Stomach smooth muscle (tissue), 2 donors: ENCODE measurements around the gene EXOSC6.
"Not testable (repeated sequence)": the region's sequence is repeated elsewhere in the genome, so short reads cannot be mapped to it uniquely, and the experiment has no call there.

ENCODE experiments used
- H3K27ac ChIP-seq: one replicate; pipeline ENCODE4 v1.7.0; 2013; ENCODE audit warnings: mild to moderate bottlenecking, low read length, inconsistent platforms
- H3K27me3 ChIP-seq, 2 donors: one replicate each; pipeline ENCODE4 v1.7.0; 2013; ENCODE audit warnings: low read length in 2 of 2; ENCODE audit not compliant: insufficient read depth in 2 of 2, control insufficient read depth in 1 of 2
- H3K36me3 ChIP-seq, 2 donors: one replicate each; pipeline ENCODE4 v1.7.0; 2013; ENCODE audit warnings: low read length in 2 of 2; ENCODE audit not compliant: control insufficient read depth in 2 of 2, insufficient read depth in 2 of 2
- H3K4me1 ChIP-seq: one replicate; pipeline ENCODE4 v1.7.0; 2013; ENCODE audit warnings: low read length; ENCODE audit not compliant: control insufficient read depth, insufficient read depth
- H3K4me3 ChIP-seq, 2 donors: one replicate each; pipeline ENCODE4 v1.7.0; 2013; ENCODE audit warnings: low read length in 2 of 2
- H3K9ac ChIP-seq, 2 donors: one replicate each; pipeline ENCODE4 v1.7.0; 2013; ENCODE audit warnings: low read length in 2 of 2, mild to moderate bottlenecking in 1 of 2
- H3K9me3 ChIP-seq, 2 donors: one replicate each; pipeline ENCODE4 v1.7.0; 2013; ENCODE audit warnings: low read length in 2 of 2; ENCODE audit not compliant: control insufficient read depth in 2 of 2
- donor health status: healthy.
- donor health status: Pancreatic carcinoma.

The EXOSC6 gene

DNA sequence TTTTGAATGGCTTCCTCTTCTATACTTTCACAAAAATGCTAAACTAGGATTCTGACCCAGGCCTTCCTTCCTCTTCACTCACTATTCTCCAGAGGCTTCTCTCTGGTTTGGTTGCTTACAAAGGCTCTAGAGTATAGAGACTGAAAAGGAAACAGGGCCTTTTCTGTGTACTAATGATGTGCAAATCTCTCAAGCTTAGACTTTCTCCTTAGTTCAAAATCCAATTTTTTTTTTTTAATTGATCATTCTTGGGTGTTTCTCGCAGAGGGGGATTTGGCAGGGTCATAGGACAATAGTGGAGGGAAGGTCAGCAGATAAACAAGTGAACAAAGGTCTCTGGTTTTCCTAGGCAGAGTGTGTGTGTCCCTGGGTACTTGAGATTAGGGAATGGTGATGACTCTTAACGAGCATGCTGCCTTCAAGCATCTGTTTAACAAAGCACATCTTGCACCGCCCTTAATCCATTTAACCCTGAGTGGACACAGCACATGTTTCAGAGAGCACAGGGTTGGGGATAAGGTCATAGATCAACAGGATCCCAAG lies 27.7 kb downstream of the EXOSC6 start:
- not testable (repeated sequence) for H3K27me3 ChIP-seq, H3K4me1 ChIP-seq, H3K27ac ChIP-seq, H3K9ac ChIP-seq, H3K4me3 ChIP-seq, H3K36me3 ChIP-seq, H3K9me3 ChIP-seq

DNA sequence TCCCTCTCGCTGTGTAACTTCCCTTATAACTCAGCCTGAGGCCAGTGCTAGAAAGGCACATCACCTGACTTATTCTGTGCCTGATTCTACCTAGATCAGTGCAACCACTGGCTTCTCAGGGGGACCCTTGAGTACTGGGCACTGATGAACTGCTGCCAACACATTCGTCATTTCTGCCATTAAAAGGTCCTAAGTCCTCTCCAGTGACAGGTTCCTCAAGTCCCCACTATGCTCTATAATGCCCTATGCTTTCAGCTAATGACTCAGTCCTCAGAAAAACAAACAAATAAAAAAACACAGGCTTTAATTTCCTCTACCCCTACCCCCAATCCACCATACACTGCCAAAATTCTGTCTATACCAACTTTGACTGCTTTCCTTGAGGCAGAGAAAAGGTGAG lies 28.5 kb downstream of the EXOSC6 start:
- not testable (repeated sequence) for H3K27ac ChIP-seq, H3K27me3 ChIP-seq, H3K4me1 ChIP-seq, H3K9me3 ChIP-seq, H3K9ac ChIP-seq, H3K4me3 ChIP-seq, H3K36me3 ChIP-seq

DNA sequence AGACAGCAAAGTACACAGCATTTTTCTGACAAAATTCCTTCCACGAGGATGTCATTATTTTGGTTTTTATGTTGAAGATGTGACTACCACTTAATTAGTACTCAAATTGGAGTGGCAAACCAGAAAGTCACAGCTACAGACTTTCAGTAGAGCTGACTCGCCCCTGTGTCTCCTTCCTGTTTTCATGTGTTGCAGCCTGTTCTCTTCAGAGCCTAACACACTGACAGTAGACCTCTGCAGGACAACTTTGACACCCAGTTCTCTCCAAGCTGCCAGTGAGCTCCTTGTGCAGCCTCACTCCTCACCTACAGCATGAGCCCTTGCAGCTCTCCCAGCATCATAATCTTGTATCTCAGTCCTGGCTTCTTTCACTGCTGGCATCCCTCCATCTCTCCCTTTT lies 29.2 kb downstream of the EXOSC6 start:
- H3K4me1 ChIP-seq, H3K27me3 ChIP-seq, H3K9ac ChIP-seq, H3K4me3 ChIP-seq, H3K27ac ChIP-seq, H3K9me3 ChIP-seq, H3K36me3 ChIP-seq: not testable (repeated sequence)

DNA sequence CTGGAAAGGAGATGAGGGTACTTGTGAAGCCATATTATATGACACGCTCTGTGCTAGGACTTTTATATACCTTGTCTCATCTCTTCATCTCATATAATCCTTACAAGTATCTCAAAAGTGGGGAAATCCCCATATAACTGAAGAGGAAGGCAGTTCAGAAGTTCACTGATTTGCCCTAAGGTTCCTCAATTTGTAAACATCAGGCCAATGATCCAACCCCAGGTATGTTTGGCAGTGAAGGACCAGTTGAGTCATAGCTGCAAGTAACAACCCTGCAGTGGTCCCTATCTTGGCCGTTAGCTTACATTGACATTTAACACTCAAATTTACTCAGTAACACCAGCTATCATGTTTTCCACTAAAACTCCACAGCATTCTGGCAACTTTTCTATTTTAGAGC lies 33.2 kb downstream of the EXOSC6 start:
- not testable (repeated sequence) for H3K4me1 ChIP-seq, H3K27ac ChIP-seq, H3K36me3 ChIP-seq, H3K9ac ChIP-seq, H3K4me3 ChIP-seq, H3K27me3 ChIP-seq, H3K9me3 ChIP-seq

DNA sequence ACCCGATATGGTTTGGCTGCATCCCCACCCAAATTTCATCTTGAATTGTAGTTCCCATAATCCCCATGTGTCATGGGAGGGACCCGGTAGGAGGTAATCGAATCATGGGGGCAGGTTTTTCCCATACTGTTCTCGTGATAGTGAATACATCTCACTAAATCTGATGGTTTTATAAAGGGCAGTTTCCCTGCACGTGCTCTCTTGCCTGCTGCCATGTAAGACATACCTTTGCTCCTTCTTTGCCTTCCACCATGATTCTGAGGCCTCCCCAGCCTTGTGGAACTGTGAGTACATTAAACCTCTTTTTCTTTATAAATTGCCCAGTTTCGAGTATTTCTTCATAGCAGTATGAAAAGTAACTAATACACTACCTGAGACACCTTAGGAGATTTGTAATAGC lies 45.4 kb downstream of the EXOSC6 start:
- H3K9me3 ChIP-seq, H3K27me3 ChIP-seq, H3K4me1 ChIP-seq, H3K9ac ChIP-seq, H3K4me3 ChIP-seq, H3K36me3 ChIP-seq, H3K27ac ChIP-seq: not testable (repeated sequence)

DNA sequence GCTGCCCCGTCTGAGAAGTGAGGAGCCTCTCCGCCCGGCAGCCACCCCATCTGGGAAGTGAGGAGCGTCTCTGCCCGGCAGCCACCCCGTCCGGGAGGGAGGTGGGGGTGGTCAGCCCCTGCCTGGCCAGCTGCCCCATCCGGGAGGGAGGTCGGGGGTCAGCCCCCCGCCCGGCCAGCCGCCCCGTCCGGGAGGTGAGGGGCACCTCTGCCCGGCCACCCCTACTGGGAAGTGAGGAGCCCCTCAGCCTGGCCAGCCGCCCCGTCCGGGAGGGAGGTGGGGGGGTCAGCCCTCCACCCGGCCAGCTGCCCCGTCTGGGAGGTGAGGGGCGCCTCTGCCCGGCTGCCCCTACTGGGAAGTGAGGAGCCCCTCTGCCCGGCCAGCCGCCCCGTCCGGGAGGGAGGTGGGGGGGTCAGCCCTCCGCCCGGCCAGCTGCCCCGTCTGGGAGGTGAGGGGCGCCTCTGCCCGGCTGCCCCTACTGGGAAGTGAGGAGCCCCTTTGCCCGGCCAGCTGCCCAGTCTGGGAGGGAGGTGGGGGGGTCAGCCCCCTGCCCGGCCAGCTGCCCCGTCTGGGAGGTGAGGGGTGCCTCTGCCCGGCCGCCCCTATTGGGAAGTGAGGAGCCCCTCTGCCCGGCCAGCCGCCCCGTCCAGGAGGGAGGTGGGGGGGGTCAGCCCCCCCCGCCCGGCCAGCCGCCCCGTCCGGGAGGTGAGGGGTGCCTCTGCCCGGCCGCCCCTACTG lies 46.9 kb downstream of the EXOSC6 start:
- H3K9me3 ChIP-seq, H3K4me3 ChIP-seq, H3K9ac ChIP-seq, H3K27me3 ChIP-seq, H3K36me3 ChIP-seq, H3K4me1 ChIP-seq, H3K27ac ChIP-seq: not testable (repeated sequence)

DNA sequence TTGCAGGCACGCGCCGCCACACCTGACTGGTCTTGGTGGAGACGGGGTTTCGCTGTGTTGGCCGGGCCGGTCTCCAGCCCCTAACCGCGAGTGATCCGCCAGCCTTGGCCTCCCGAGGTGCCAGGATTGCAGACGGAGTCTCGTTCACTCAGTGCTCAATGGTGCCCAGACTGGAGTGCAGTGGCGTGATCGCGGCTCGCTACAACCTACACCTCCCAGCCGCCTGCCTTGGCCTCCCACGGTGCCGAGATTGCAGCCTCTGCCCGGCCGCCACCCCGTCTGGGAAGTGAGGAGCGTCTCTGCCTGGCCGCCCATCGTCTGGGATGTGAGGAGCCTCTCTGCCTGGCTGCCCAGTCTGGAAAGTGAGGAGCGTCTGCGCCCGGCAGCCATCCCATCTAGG lies 47.7 kb downstream of the EXOSC6 start:
- H3K9ac ChIP-seq, H3K4me3 ChIP-seq, H3K27me3 ChIP-seq, H3K9me3 ChIP-seq, H3K4me1 ChIP-seq, H3K36me3 ChIP-seq, H3K27ac ChIP-seq: not testable (repeated sequence)

DNA sequence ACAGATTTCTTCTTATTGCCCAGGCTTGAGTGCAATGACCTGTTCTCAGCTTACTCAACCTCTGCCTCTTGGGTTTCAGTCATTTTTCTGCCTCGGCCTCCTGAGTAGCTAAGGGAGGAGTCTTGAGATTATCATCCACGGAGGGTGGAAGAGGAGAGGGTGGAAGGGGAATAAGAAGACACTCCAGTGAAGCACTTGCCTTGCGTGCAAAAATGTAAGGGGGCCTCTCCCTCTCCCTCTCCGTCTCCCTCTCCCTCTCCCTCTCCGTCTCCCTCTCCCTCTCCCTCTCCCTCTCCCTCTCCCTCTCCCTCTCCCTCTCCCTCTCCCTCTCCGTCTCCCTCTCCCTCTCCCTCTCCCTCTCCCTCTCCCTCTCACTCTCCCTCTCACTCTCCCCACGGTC lies 48.2 kb downstream of the EXOSC6 start:
- not testable (repeated sequence) for H3K27me3 ChIP-seq, H3K4me3 ChIP-seq, H3K27ac ChIP-seq, H3K36me3 ChIP-seq, H3K9me3 ChIP-seq, H3K9ac ChIP-seq, H3K4me1 ChIP-seq

DNA sequence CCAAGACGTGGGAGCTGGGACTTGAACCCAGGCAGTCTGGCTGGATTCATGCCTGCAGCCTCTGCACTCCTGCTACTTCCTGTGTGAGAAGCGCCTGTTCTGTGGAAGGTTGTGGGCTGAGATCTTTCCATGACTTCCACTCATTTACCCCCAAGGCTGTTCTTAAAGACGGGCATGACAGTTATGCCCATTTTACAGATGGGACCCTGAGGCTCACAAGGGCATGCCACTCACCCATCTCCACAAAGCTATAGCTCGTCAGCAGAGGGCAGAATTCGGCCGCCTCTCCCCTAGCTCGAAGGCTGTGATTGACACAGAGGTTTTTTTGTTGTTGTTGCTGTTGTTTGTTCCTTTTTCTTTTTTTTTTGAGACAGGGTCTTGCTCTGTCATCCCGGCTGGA lies 51.7 kb downstream of the EXOSC6 start:
- not testable (repeated sequence) for H3K36me3 ChIP-seq, H3K4me3 ChIP-seq, H3K27ac ChIP-seq, H3K9ac ChIP-seq, H3K9me3 ChIP-seq, H3K4me1 ChIP-seq, H3K27me3 ChIP-seq

DNA sequence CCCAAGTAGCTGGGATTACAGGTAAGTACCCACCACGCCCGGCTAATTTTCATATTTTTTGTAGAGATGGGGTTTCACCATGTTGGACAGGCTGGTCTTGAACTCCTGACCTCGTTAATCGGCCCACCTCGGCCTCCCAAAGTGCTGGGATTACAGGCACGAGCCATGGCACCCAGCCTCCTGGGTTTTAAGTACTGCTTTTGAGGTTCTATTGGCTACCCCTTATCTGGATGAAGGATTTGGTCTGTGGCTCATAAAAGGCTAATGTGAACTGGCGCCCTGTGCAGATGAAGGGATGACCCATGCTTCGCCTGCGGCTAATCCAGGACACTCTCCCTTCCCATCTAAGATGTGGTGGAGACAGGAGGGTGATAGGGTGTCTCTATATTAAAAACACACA lies 52.6 kb downstream of the EXOSC6 start:
- not testable (repeated sequence) for H3K36me3 ChIP-seq, H3K9ac ChIP-seq, H3K4me1 ChIP-seq, H3K9me3 ChIP-seq, H3K27ac ChIP-seq, H3K27me3 ChIP-seq, H3K4me3 ChIP-seq

DNA sequence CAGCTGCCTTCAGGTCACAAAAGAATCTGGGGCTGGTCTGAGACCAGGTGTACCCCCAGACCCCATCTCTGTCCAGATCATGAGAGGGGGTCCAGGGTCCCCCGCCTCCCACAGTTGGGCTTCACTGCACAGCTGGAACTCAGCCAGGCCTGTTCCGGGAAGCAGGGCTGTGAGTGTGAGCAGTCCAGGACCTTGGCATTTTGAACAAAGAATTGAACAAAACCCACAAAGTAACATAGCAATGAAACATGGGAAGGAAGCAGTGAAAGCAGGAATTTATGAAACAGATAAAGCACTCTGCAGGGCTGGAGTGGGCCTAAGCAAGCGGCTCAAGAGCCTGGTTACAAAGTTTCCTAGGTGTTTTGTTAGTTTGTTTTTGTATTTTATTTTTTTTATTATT lies 53.1 kb downstream of the EXOSC6 start:
- H3K4me1 ChIP-seq, H3K27me3 ChIP-seq, H3K4me3 ChIP-seq, H3K9ac ChIP-seq, H3K36me3 ChIP-seq, H3K27ac ChIP-seq, H3K9me3 ChIP-seq: not testable (repeated sequence)
